Karpas-422 (cell line): ENCODE results near the gene CHFR. TPM values are rescaled to one million over a fixed set of nuclear protein-coding genes. Genes with fewer than 3 reads are reported as not detected.
"Not testable (repeated sequence)": the region's sequence is repeated elsewhere in the genome, so short reads cannot be mapped to it uniquely, and the experiment has no call there.

ENCODE experiments used
- DNase-seq: peaks from one replicate; pipeline ENCODE4 v3.0.0-alpha.2; 2015
- H2AFZ ChIP-seq: fragments of 200-600 bp; sonication (generic); 2 replicates; pipeline ENCODE4 v1.6.1; 2014; ENCODE audit warnings: antibody characterized with exemption, low read length, mixed read lengths
- H3K27ac ChIP-seq: fragments of 200-600 bp; sonication (generic); 2 replicates; pipeline ENCODE4 v1.5.1; 2014; ENCODE audit warnings: mild to moderate bottlenecking, low read length, moderate library complexity
- H3K27me3 ChIP-seq: fragments of 200-600 bp; sonication (generic); 2 replicates; pipeline ENCODE4 v1.6.1; 2014; ENCODE audit warnings: low read length, mixed read lengths
- H3K36me3 ChIP-seq: fragments of 200-600 bp; sonication (generic); 2 replicates; pipeline ENCODE4 v1.6.1; 2014; ENCODE audit warnings: low read length, mixed read lengths; ENCODE audit not compliant: insufficient read depth
- H3K4me1 ChIP-seq: fragments of 200-600 bp; sonication (generic); 2 replicates; pipeline ENCODE4 v1.6.1; 2014; ENCODE audit warnings: mild to moderate bottlenecking, low read length, mixed read lengths
- H3K4me2 ChIP-seq: fragments of 200-600 bp; sonication (generic); 2 replicates; pipeline ENCODE4 v1.6.1; 2014; ENCODE audit warnings: low read length, low read depth, mild to moderate bottlenecking; ENCODE audit not compliant: poor library complexity, severe bottlenecking
- H3K4me3 ChIP-seq: fragments of 200-600 bp; sonication (generic); 2 replicates; pipeline ENCODE4 v1.5.1; 2014; ENCODE audit warnings: mild to moderate bottlenecking, antibody characterized with exemption, low read length, mixed read lengths
- H3K79me2 ChIP-seq: fragments of 200-600 bp; sonication (generic); 2 replicates; pipeline ENCODE4 v1.6.1; 2014; ENCODE audit warnings: mild to moderate bottlenecking, low read length, mixed read lengths
- H3K9ac ChIP-seq: fragments of 200-600 bp; sonication (generic); 2 replicates; pipeline ENCODE4 v1.6.0; 2014; ENCODE audit warnings: low read length
- H3K9me2 ChIP-seq: fragments of 200-600 bp; sonication (generic), shearing (Covaris generic); replicated peaks from 2 replicates; pipeline ENCODE4 v1.6.0; 2014; ENCODE audit warnings: mild to moderate bottlenecking, low read length, moderate library complexity; ENCODE audit not compliant: insufficient read depth
- H3K9me3 ChIP-seq: fragments of 300-700, 200-600 bp; sonication (generic); 2 replicates; pipeline ENCODE4 v1.6.1; 2014; ENCODE audit warnings: low read length, mixed read lengths
- H4K20me1 ChIP-seq: fragments of 200-600 bp; sonication (generic); 2 replicates; pipeline ENCODE4 v1.6.1; 2014; ENCODE audit warnings: mild to moderate bottlenecking, antibody characterized with exemption, low read length, low read depth; ENCODE audit not compliant: insufficient read depth
- total RNA-seq: library from RNA; depleted of rRNA; stranded (reverse); fragments of >200 nt; shearing (Covaris generic); gene quantifications from 2 replicates; pipeline ENCODE4 v1.2.3, GENCODE V29; 2014; ENCODE audit warnings: low replicate concordance

Gene CHFR
- total RNA-seq, 1 experiment from 2014 or later = 10.1 TPM

- H3K4me1 ChIP-seq = no peaks in the 10 kb centered on the region
- H3K4me3 ChIP-seq = no peak overlapping the region
- no peaks in the 10 kb centered on the region for H3K9me3 ChIP-seq
- H3K9ac ChIP-seq = no peak overlapping the region
- no peaks in the 10 kb centered on the region for H3K36me3 ChIP-seq
- no peaks in the 10 kb centered on the region for H3K9me2 ChIP-seq
- H4K20me1 ChIP-seq = no peaks in the 10 kb centered on the region
- H3K27ac ChIP-seq = no peak overlapping the region
- no peak for DNase-seq
- H3K27me3 ChIP-seq = no peaks in the 10 kb centered on the region
- H3K4me2 ChIP-seq = no peak overlapping the region
- H3K79me2 ChIP-seq = no peaks in the 10 kb centered on the region
- H2AFZ ChIP-seq = no peak overlapping the region
Observed at GRCh38 chr12:132899033-132899432, 11.6 kb upstream of the CHFR start.

GRCh38 chr12:132888852-132889251, 1.4 kb upstream of the CHFR start:
- no peaks in the 10 kb centered on the region for H3K27me3 ChIP-seq
- H3K9me3 ChIP-seq = peaks cover 12% of the 10 kb centered on the region
- H3K9me2 ChIP-seq = no peaks in the 10 kb centered on the region
- no peaks in the 10 kb centered on the region for H4K20me1 ChIP-seq
- H2AFZ ChIP-seq = no peak overlapping the region
- H3K9ac ChIP-seq = no peak overlapping the region
- no peak overlapping the region for H3K4me2 ChIP-seq
- no peak for DNase-seq
- H3K79me2 ChIP-seq = no peaks in the 10 kb centered on the region
- H3K27ac ChIP-seq = no peak overlapping the region
- no peak overlapping the region for H3K4me3 ChIP-seq
- 0 out of 2 replicates have a peak, but pooled peaks cover 3% of the 10 kb centered on the region for H3K36me3 ChIP-seq
- H3K4me1 ChIP-seq = peaks cover 4% of the 10 kb centered on the region

GRCh38 chr12:132886529-132887477, 602 bp downstream of the CHFR start:
- no peaks in the 10 kb centered on the region for H4K20me1 ChIP-seq
- H3K36me3 ChIP-seq = 0 out of 2 replicates have a peak, but pooled peaks cover 3% of the 10 kb centered on the region
- no peak overlapping the region for H2AFZ ChIP-seq
- H3K9me2 ChIP-seq = no peaks in the 10 kb centered on the region
- peaks cover 12% of the 10 kb centered on the region for H3K9me3 ChIP-seq
- peaks cover 4% of the 10 kb centered on the region for H3K4me1 ChIP-seq
- peak overlapping the region; percentile 7 for H3K4me2 ChIP-seq
- no peaks in the 10 kb centered on the region for H3K79me2 ChIP-seq
- peak overlapping the region; percentile 64; the same call in 1 of the 2 replicates for H3K4me3 ChIP-seq
- no peak for DNase-seq
- H3K9ac ChIP-seq = peak overlapping the region; percentile 33; the same call in 1 of the 2 replicates
- H3K27me3 ChIP-seq = no peaks in the 10 kb centered on the region
- no peak overlapping the region for H3K27ac ChIP-seq

DNA sequence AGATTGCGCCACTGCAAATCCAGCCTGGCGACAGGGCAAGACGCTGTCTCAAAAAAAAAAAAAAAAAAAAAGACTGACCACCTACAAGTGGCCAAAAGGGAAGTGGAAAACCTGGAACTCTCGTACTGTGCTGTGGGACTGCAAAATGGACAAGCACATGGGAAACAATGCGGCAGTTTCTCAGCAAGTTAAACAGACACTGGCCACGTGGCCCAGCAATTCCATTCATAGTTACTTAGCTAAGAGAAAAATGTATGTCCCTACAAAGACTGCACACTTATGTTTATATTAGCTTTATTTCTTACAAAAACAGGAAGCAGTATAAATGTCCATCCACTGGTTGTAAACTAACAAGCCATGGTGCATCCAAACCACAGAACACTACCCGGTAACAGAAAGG, 5.6 kb downstream of the CHFR start:
- no peak overlapping the region for H2AFZ ChIP-seq
- 0 out of 2 replicates have a peak, but pooled peaks cover 2% of the 10 kb centered on the region for H3K9me3 ChIP-seq
- H3K4me1 ChIP-seq = no peaks in the 10 kb centered on the region
- H3K9ac ChIP-seq = no peak overlapping the region
- no peak overlapping the region for H3K27ac ChIP-seq
- H3K4me2 ChIP-seq = no peak overlapping the region
- H3K27me3 ChIP-seq = no peaks in the 10 kb centered on the region
- no peaks in the 10 kb centered on the region for H3K9me2 ChIP-seq
- H3K79me2 ChIP-seq = no peaks in the 10 kb centered on the region
- 0 out of 2 replicates have a peak, but pooled peaks cover 3% of the 10 kb centered on the region for H3K36me3 ChIP-seq
- H3K4me3 ChIP-seq = no peak overlapping the region
- no peaks in the 10 kb centered on the region for H4K20me1 ChIP-seq
- no peak for DNase-seq

DNA sequence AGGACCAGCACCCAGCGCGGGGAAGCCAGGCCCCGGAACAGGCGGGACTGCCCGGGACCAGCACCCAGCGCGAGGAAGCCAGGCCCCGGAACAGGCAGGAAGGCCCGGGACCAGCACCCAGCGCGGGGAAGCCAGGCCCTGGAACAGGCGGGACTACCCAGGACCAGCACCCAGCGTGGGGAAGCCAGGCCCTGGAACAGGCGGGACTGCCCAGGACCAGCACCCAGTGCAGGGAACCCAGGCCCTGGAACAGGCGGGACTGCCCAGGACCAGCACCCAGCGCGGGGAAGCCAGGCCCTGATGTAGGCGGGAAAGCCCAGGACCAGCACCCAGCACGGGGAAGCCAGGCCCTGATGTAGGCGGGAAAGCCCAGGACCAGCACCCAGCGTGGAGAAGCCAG, 12.8 kb downstream of the CHFR start:
- H3K9me3 ChIP-seq, H3K79me2 ChIP-seq, H3K9me2 ChIP-seq, H3K27ac ChIP-seq, H3K27me3 ChIP-seq, H3K4me1 ChIP-seq, H2AFZ ChIP-seq, H3K9ac ChIP-seq, DNase-seq, H3K36me3 ChIP-seq, H3K4me3 ChIP-seq, H4K20me1 ChIP-seq, H3K4me2 ChIP-seq: not testable (repeated sequence)

- no peaks in the 10 kb centered on the region for H3K4me1 ChIP-seq
- H3K4me2 ChIP-seq = no peak overlapping the region
- H3K9ac ChIP-seq = no peak overlapping the region
- no peaks in the 10 kb centered on the region for H3K36me3 ChIP-seq
- H3K9me2 ChIP-seq = no peaks in the 10 kb centered on the region
- no peak overlapping the region for H3K27ac ChIP-seq
- no peak for DNase-seq
- no peaks in the 10 kb centered on the region for H4K20me1 ChIP-seq
- H2AFZ ChIP-seq = no peak overlapping the region
- H3K9me3 ChIP-seq = no peaks in the 10 kb centered on the region
- no peaks in the 10 kb centered on the region for H3K79me2 ChIP-seq
- no peaks in the 10 kb centered on the region for H3K27me3 ChIP-seq
- H3K4me3 ChIP-seq = no peak overlapping the region
Observed at GRCh38 chr12:132874175-132874574, 13.2 kb downstream of the CHFR start.

- Histone ChIP-seq H2AFZ (no peak overlapping the region), H3K4me1 (no peaks in the 10 kb centered on the region), H3K36me3 (no peaks in the 10 kb centered on the region), H3K4me3 (no peak overlapping the region), H3K27ac (no peak overlapping the region), H4K20me1 (no peaks in the 10 kb centered on the region), H3K9me3 (no peaks in the 10 kb centered on the region), H3K79me2 (no peaks in the 10 kb centered on the region), H3K9ac (no peak overlapping the region), H3K9me2 (no peaks in the 10 kb centered on the region), H3K27me3 (no peaks in the 10 kb centered on the region), H3K4me2 (no peak overlapping the region)
- DNase-seq = no peak
Observed at GRCh38 chr12:132873724-132874123, 13.7 kb downstream of the CHFR start.

GRCh38 chr12:132872975-132873421, 14.4 kb downstream of the CHFR start:
- Histone ChIP-seq H3K27ac (no peak overlapping the region), H3K79me2 (no peaks in the 10 kb centered on the region), H4K20me1 (no peaks in the 10 kb centered on the region), H3K9me2 (no peaks in the 10 kb centered on the region), H3K9ac (no peak overlapping the region), H3K9me3 (no peaks in the 10 kb centered on the region), H3K4me2 (no peak overlapping the region), H3K4me3 (no peak overlapping the region), H2AFZ (no peak overlapping the region), H3K36me3 (no peaks in the 10 kb centered on the region), H3K27me3 (no peaks in the 10 kb centered on the region), H3K4me1 (no peaks in the 10 kb centered on the region)
- DNase-seq = no peak
